IPS-15b (cell line): ENCODE results near the gene ETV6.

Source experiments
- H3K27me3 ChIP-seq: one replicate; pipeline ENCODE4 v1.6.1; 2013; ENCODE audit warnings: low read length; ENCODE audit not compliant: control insufficient read depth, insufficient read depth
- H3K36me3 ChIP-seq: one replicate; pipeline ENCODE4 v1.6.1; 2013; ENCODE audit warnings: low read length; ENCODE audit not compliant: control insufficient read depth, insufficient read depth
- H3K4me1 ChIP-seq: one replicate; pipeline ENCODE4 v1.6.1; 2013; ENCODE audit warnings: mild to moderate bottlenecking, low read length; ENCODE audit not compliant: control insufficient read depth, insufficient read depth
- H3K4me3 ChIP-seq: one replicate; pipeline ENCODE4 v1.5.1; 2013; ENCODE audit warnings: low read depth, low read length
- H3K9ac ChIP-seq: one replicate; pipeline ENCODE4 v1.6.1; 2013; ENCODE audit warnings: low read depth, mild to moderate bottlenecking, low read length
- H3K9me3 ChIP-seq: one replicate; pipeline ENCODE4 v1.6.1; 2013; ENCODE audit warnings: mild to moderate bottlenecking, low read length; ENCODE audit not compliant: control insufficient read depth, insufficient read depth

The ETV6 gene

DNA sequence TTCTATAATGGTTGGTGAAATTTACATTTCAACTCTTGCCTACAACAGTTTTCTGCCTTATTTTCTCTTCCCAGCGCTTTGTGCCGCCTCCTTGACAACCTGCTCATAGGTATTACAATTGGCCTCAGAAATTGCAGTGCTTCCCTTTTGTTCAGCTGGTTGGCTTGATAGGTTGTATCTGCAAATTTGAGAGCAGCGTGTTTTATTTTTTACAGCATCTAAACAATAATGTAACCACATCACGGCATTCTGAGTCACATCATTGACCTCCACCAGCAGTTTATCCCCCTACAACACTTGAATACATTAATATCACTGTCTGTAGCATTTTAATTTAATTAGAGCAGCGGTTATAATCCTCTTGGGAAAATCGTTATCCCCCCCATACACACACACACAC lies 99.4 kb downstream of the ETV6 start:
- Histone ChIP-seq H3K9me3 (no peaks in the 10 kb centered on the region), H3K27me3 (no peaks in the 10 kb centered on the region), H3K36me3 (no peaks in the 10 kb centered on the region), H3K4me1 (peaks cover 17% of the 10 kb centered on the region), H3K4me3 (no peak overlapping the region), H3K9ac (no peak overlapping the region)

GRCh38 chr12:11749943-11750690 lies 100.6 kb downstream of the ETV6 start:
- Histone ChIP-seq H3K36me3 (no peaks in the 10 kb centered on the region), H3K9me3 (no peaks in the 10 kb centered on the region), H3K4me3 (no peak overlapping the region), H3K27me3 (no peaks in the 10 kb centered on the region), H3K4me1 (peaks cover 10% of the 10 kb centered on the region), H3K9ac (no peak overlapping the region)

DNA sequence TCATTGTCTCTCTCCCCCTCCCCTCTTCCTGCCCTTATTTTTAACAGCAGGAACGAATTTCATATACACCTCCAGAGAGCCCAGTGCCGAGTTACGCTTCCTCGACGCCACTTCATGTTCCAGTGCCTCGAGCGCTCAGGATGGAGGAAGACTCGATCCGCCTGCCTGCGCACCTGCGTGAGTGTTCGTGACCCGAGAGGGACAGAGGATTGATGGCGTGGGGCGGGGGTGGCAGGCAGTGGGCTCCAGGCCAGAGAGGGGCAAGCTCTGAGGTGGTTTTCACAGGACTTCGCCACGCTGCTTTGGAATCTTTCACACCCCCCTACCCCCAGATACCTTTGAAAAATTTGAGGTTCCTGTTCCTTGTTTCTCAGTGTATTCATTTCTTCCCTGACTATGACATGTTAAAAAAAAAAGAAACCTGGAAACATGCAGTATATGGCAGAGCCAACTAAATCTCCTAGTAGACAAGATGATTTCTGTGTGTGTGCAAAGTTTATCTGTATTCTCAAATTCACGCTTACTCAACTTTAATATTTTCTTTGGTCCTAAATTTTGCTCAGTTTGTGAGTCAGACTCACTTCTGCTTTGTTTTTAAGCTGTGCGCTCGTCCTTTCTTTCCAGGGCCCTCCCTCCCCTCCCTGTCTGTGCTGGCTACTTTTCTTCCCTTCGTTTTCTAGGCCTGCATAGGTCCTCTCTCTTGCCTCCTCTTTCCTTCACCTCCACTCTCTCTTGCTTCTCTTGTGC lies 103.1 kb downstream of the ETV6 start:
- H3K27me3 ChIP-seq: no peaks in the 10 kb centered on the region
- no peaks in the 10 kb centered on the region for H3K36me3 ChIP-seq
- H3K9ac ChIP-seq: no peak overlapping the region
- peaks cover 10% of the 10 kb centered on the region for H3K4me1 ChIP-seq
- H3K4me3 ChIP-seq: no peak overlapping the region
- no peaks in the 10 kb centered on the region for H3K9me3 ChIP-seq

GRCh38 chr12:11753150-11753499 lies 103.7 kb downstream of the ETV6 start:
- Histone ChIP-seq H3K4me1 (peaks cover 10% of the 10 kb centered on the region), H3K27me3 (no peaks in the 10 kb centered on the region), H3K36me3 (no peaks in the 10 kb centered on the region), H3K4me3 (no peak overlapping the region), H3K9me3 (no peaks in the 10 kb centered on the region), H3K9ac (no peak overlapping the region)

DNA sequence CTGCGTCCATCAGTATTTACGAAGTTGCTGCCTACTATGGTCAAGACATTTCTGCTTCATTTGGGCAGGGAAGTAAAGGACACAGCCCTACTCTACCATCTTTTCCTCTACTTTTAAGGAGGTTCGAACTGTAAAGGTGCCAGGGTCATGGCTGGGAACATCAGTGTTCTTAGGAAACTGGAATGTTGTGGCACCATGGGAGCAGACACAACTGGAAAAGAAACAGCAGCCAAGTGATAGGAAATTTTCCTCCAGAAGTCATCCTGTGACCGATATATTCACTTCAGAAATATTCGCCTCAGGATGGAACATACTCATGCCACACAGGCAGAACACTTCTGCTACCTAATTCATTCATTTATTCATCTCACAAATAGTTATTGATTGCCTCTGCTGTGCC lies 104.4 kb downstream of the ETV6 start:
- no peak overlapping the region for H3K4me3 ChIP-seq
- H3K4me1 ChIP-seq: peaks cover 10% of the 10 kb centered on the region
- no peak overlapping the region for H3K9ac ChIP-seq
- H3K27me3 ChIP-seq: no peaks in the 10 kb centered on the region
- no peaks in the 10 kb centered on the region for H3K36me3 ChIP-seq
- no peaks in the 10 kb centered on the region for H3K9me3 ChIP-seq

- Histone ChIP-seq H3K9me3 (no peaks in the 10 kb centered on the region), H3K27me3 (no peaks in the 10 kb centered on the region), H3K36me3 (no peaks in the 10 kb centered on the region), H3K4me3 (no peak overlapping the region), H3K9ac (no peak overlapping the region), H3K4me1 (peaks cover 10% of the 10 kb centered on the region)
These were observed 104.8 kb downstream of the ETV6 start for GRCh38 chr12:11754256-11754655.

DNA sequence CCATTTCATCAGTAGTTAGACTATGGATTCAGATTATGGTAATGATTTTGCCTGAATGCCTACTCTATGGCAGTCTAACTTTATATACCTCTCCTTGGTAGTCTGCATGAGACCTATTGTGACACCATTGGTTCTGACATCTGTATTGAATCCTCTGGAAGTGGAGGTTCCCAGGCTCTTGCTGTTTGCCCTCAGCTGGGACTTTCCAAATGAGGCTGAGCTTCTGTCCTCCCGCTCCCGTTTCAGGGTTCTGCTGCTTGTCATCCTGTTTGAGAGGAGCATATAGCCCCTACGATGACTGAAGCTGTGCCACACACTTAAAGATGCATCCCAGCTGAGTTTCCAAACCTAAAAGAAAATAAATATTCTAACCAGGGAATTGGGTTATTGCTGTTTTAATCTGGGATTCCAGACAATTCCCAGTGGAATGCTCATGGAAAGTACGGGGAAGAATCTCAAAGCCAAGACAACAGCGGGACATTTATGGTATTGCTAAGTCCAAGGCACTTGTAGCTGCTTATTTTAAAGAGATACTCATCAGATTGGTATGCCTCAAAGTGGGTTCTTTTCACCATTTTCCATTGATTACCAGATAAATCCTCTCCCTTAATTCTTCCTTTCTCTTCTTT lies 105.9 kb downstream of the ETV6 start:
- H3K9me3 ChIP-seq: no peaks in the 10 kb centered on the region
- no peak overlapping the region for H3K9ac ChIP-seq
- no peaks in the 10 kb centered on the region for H3K27me3 ChIP-seq
- H3K4me1 ChIP-seq: peaks cover 10% of the 10 kb centered on the region
- no peaks in the 10 kb centered on the region for H3K36me3 ChIP-seq
- H3K4me3 ChIP-seq: no peak overlapping the region

GRCh38 chr12:11756022-11756421 lies 106.5 kb downstream of the ETV6 start:
- Histone ChIP-seq H3K36me3 (no peaks in the 10 kb centered on the region), H3K9me3 (no peaks in the 10 kb centered on the region), H3K4me3 (no peak overlapping the region), H3K4me1 (peaks cover 9% of the 10 kb centered on the region), H3K9ac (no peak overlapping the region), H3K27me3 (no peaks in the 10 kb centered on the region)

GRCh38 chr12:11756523-11756922 lies 107.0 kb downstream of the ETV6 start:
- H3K9ac ChIP-seq: no peak overlapping the region
- no peaks in the 10 kb centered on the region for H3K36me3 ChIP-seq
- H3K4me1 ChIP-seq: peaks cover 6% of the 10 kb centered on the region
- H3K4me3 ChIP-seq: no peak overlapping the region
- H3K27me3 ChIP-seq: no peaks in the 10 kb centered on the region
- no peaks in the 10 kb centered on the region for H3K9me3 ChIP-seq

DNA sequence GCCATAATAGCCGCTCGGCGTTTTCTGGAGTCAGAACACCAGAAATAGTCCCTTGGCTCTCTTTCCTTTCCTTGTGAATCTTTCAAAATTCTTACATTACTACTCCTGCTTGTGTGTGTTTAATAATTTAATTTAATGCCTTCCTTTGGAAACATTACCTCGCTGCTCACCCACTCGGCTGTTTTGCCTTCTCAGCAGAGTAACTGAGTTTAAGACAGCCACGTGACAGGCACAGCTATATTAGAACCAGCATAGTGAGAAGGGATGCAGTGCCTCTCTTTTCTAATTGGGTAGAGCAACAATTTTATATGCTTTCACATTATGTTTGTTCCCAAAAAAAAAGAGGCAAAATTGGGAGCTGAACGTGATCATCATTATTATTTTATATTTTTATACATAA lies 107.6 kb downstream of the ETV6 start:
- Histone ChIP-seq H3K27me3 (no peaks in the 10 kb centered on the region), H3K4me3 (no peak overlapping the region), H3K9ac (no peak overlapping the region), H3K9me3 (no peaks in the 10 kb centered on the region), H3K4me1 (peaks cover 6% of the 10 kb centered on the region), H3K36me3 (no peaks in the 10 kb centered on the region)

- H3K36me3 ChIP-seq: no peaks in the 10 kb centered on the region
- H3K27me3 ChIP-seq: no peaks in the 10 kb centered on the region
- H3K9ac ChIP-seq: no peak overlapping the region
- no peak overlapping the region for H3K4me3 ChIP-seq
- H3K9me3 ChIP-seq: no peaks in the 10 kb centered on the region
- peaks cover 6% of the 10 kb centered on the region for H3K4me1 ChIP-seq
These were observed 108.1 kb downstream of the ETV6 start for GRCh38 chr12:11757531-11757930.

GRCh38 chr12:11758087-11758486 lies 108.6 kb downstream of the ETV6 start:
- Histone ChIP-seq H3K9me3 (no peaks in the 10 kb centered on the region), H3K9ac (no peak overlapping the region), H3K4me3 (no peak overlapping the region), H3K4me1 (peaks cover 8% of the 10 kb centered on the region), H3K36me3 (no peaks in the 10 kb centered on the region), H3K27me3 (no peaks in the 10 kb centered on the region)
